Neutrophil (primary cell): ENCODE results near the gene GNAT1.

Source experiments
- H3K27ac ChIP-seq: fragments of 200-600 bp; sonication (generic); 2 replicates; pipeline ENCODE4 v1.5.1; 2016; ENCODE audit warnings: mild to moderate bottlenecking, moderate library complexity
- H3K27me3 ChIP-seq: fragments of 200-600 bp; sonication (generic); 2 replicates; pipeline ENCODE4 v1.6.0; 2016; ENCODE audit warnings: mild to moderate bottlenecking
- H3K36me3 ChIP-seq: fragments of 200-600 bp; sonication (generic); 2 replicates; pipeline ENCODE4 v1.5.1; 2017
- H3K4me1 ChIP-seq, 2 experiments: fragments of 200-600 bp in 1 of 2; sonication (generic) in 1 of 2; 1 replicate in 1 of 2; 2 replicates in 1 of 2; pipeline versions ENCODE4 v1.5.1 to v1.6.1; 2013 to 2016; ENCODE audit warnings: low read depth in 1 of 2, low read length in 1 of 2, mild to moderate bottlenecking in 1 of 2, moderate library complexity in 1 of 2; ENCODE audit not compliant: control insufficient read depth in 1 of 2, insufficient read depth in 1 of 2
- H3K4me3 ChIP-seq, 2 experiments: fragments of 200-600 bp in 1 of 2; sonication (generic) in 1 of 2; 1 replicate in 1 of 2; 2 replicates in 1 of 2; pipeline ENCODE4 v1.5.1; 2013 to 2016; ENCODE audit warnings: low read depth in 1 of 2, low read length in 1 of 2, mild to moderate bottlenecking in 1 of 2, moderate library complexity in 1 of 2
- H3K9me3 ChIP-seq: fragments of 200-600 bp; sonication (generic); 2 replicates; pipeline ENCODE4 v1.5.1; 2016
- TF ChIP-seq, protein P1 (sequence below): fragments of 200-600 bp; sonication (generic); IDR thresholded peaks from 2 replicates; pipeline ENCODE4 v1.5.1; 2016; ENCODE audit warnings: antibody characterized with exemption

GNAT1 gene

DNA sequence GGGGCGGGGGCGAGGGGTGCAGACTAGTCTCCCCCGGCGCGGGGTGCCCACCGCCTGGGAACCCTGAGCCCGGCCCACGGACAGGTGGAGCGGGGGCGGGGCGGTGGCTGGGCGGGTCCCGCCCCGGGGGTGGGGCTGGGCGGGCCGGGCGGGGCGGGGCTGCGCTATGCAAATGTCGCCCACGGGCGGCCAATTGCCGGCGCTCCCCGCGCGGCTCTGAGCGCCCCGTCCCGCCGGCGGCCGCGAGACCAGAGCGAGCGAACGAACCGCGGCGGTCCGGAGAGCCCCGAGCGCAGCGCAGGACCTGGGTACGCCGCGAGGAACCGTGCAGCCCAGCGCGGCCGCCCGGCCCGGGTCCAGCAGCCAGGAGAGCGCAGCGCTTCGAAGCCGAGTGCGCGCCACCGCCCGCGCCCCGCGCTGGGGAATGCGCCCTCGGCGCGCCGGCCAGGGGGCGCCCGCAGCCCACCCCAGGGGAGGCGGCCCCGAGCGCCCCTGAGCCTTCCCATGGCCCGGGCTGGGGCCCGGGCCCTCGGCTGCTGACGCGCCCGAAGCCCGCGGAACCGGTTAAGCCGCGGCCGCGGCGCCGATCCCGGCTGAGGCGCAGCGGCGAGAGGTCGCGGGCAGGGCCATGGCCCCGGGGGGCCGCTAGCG is 36.4 kb upstream of the GNAT1 start, which contains the start of gene SEMA3F:
TSS of gene SEMA3F (plus strand) at position 485 of the 651 bp plus-strand sequence. CDS start 4,299 bp downstream, outside the sequence.
- Histone ChIP-seq H3K4me1 (peaks cover 12 to 14% of the 10 kb centered on the region in 2 experiments), H3K4me3 (peak within 1 kb of the TSS; percentile 53), H3K27ac (peak within 1 kb of the TSS; percentile 33), H3K9me3 (no peaks in the 10 kb centered on the region), H3K27me3 (peaks cover 85% of the 10 kb centered on the region), H3K36me3 (no peaks in the 10 kb centered on the region)
- TF ChIP-seq, protein P1, sequence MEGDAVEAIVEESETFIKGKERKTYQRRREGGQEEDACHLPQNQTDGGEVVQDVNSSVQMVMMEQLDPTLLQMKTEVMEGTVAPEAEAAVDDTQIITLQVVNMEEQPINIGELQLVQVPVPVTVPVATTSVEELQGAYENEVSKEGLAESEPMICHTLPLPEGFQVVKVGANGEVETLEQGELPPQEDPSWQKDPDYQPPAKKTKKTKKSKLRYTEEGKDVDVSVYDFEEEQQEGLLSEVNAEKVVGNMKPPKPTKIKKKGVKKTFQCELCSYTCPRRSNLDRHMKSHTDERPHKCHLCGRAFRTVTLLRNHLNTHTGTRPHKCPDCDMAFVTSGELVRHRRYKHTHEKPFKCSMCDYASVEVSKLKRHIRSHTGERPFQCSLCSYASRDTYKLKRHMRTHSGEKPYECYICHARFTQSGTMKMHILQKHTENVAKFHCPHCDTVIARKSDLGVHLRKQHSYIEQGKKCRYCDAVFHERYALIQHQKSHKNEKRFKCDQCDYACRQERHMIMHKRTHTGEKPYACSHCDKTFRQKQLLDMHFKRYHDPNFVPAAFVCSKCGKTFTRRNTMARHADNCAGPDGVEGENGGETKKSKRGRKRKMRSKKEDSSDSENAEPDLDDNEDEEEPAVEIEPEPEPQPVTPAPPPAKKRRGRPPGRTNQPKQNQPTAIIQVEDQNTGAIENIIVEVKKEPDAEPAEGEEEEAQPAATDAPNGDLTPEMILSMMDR, result no peak

GRCh38 chr3:50155491-50155878 is 35.9 kb upstream of the GNAT1 start:
- peaks cover 12 to 14% of the 10 kb centered on the region in 2 experiments for H3K4me1 ChIP-seq

DNA sequence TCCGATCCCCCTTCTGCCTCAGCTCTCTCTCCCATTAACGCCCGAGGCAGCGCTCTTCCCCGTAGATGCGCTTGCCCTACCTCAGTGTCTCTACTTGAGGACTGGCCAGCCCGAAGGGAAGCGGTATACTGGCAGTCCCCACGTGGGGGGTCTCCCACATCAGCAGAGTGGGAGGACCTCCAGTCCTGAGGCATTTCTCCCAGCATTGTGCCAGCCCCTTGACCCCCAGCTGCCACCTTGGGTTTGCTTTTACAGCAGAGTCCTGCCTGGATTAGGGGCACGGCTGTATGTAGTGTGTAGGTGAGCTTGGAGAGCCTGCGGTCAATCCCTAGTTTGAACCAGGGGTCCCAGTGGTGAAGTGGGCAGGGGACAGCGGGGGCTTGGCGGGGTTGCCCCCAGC is 35.5 kb upstream of the GNAT1 start:
- H3K36me3 ChIP-seq, result no peaks in the 10 kb centered on the region
- peaks cover 12 to 14% of the 10 kb centered on the region in 2 experiments for H3K4me1 ChIP-seq
- TF ChIP-seq, protein P1, result no peak
- H3K27me3 ChIP-seq, result peaks cover 87% of the 10 kb centered on the region
- no peaks in the 10 kb centered on the region for H3K9me3 ChIP-seq
- no peak overlapping the region for H3K27ac ChIP-seq
- H3K4me3 ChIP-seq, result peak overlapping the region; percentile 30 to 53

More at GRCh38 chr3:50155491-50155878, 35.9 kb upstream of the GNAT1 start:
- Histone ChIP-seq H3K27ac (no peak overlapping the region), H3K36me3 (no peaks in the 10 kb centered on the region), H3K27me3 (peaks cover 87% of the 10 kb centered on the region), H3K9me3 (no peaks in the 10 kb centered on the region), H3K4me3 (peak overlapping the region; percentile 30 to 53)
- TF ChIP-seq, protein P1, result no peak

- Histone ChIP-seq H3K27me3 (peaks cover 84% of the 10 kb centered on the region), H3K4me1 (peaks cover 12 to 14% of the 10 kb centered on the region in 2 experiments), H3K9me3 (no peaks in the 10 kb centered on the region), H3K4me3 (no peak overlapping the region), H3K27ac (no peak overlapping the region), H3K36me3 (no peaks in the 10 kb centered on the region)
- TF ChIP-seq, protein P1, result no peak
Measured at GRCh38 chr3:50156549-50157493, 34.6 kb upstream of the GNAT1 start.

DNA sequence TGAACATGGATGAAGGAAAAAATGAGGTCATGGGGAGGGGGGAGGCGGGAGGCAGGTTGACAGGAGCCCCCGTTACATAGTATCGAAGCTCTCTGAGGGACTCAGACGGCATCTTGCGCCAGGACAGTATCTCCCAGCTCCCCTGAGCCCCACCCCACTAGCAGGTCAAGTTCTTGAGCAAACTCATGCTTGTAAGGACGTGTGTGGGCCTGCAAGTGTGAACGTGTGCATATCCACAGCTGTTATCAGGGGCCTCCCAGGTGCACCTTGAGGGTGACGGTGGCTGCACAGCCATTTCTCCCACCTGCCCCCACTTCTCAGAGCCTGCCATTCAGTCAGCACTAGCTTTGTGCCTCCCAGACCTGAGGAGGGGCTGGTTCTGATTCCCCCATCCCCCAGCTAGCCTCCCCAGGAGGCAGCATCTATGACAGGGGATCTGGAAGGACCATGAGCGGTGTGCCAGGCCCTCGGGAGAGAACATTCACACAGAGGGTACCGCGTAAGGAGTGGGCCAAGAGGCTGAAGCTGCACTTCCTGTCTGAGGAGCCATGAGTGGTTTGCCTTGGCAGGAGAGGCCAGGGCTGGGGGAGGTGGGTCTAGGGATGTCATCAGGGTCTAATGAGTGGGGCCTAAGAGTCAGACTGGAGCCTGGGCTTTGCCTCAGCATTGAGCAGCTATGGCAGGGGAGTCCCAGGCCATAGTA is 33.4 kb upstream of the GNAT1 start:
- Histone ChIP-seq H3K27ac (no peak overlapping the region), H3K27me3 (peaks cover 76% of the 10 kb centered on the region), H3K36me3 (no peaks in the 10 kb centered on the region), H3K4me3 (no peak overlapping the region), H3K4me1 (peaks cover 12 to 14% of the 10 kb centered on the region in 2 experiments), H3K9me3 (no peaks in the 10 kb centered on the region)
- TF ChIP-seq, protein P1, result no peak
